Activated naive CD8-positive, alpha-beta T cell treated with anti-CD3 and anti-CD28 coated beads, Interleukin-2, amount 50 U/mL, for 16 hours (primary cell): Measurements from ENCODE around the gene SPOUT1.
"Not testable (repeated sequence)": the region's sequence is repeated elsewhere in the genome, so short reads cannot be mapped to it uniquely, and the experiment has no call there.

Source experiments
- DNase-seq: peaks from one replicate; pipeline ENCODE4 v3.0.0-alpha.2; 2020; ENCODE audit warnings: low read depth, low spot score

The SPOUT1 gene

DNA sequence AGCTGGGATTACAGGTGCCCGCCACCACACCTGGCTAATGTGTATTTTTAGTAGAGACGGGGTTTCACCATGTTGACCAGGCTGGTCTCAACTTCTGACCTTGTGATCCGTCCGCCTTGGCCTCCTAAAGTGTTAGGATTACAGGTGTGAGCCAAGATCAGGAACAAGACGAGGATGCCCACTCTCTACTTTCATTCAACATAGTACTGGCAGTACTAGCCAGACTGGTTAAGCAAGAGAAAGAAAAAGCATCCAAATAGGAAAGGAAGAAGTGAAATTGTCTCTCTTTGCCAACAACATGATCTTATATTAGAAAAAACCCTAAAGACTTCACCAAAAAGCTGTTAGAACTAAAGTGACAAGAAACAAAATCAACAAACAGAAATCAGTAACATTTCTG, 18.7 kb downstream of the SPOUT1 start:
- no peak for DNase-seq

DNA sequence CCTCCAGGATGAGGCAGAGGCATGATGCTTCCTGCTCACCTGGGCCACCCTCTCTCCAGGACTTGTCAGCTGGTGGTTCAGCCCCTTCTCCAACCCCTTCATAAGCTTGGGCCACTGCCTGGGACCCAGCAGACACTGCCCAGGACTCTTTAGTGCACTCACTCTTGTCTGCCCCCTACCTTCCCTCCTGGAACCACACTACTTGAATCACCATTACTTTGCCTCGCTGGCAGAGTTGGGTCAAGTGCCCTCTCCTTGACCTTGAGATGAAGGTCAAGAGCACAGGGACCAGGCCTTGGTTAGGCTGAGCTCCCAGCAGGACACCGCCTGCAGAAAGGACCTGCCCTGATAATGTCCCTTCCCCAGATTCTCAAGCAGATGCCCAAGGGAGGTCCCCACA, 19.8 kb downstream of the SPOUT1 start:
- no peak for DNase-seq

- no peak for DNase-seq
These were observed 20.5 kb downstream of the SPOUT1 start for GRCh38 chr9:128809036-128809599.

GRCh38 chr9:128808543-128808942, 21.1 kb downstream of the SPOUT1 start:
- no peak for DNase-seq

DNA sequence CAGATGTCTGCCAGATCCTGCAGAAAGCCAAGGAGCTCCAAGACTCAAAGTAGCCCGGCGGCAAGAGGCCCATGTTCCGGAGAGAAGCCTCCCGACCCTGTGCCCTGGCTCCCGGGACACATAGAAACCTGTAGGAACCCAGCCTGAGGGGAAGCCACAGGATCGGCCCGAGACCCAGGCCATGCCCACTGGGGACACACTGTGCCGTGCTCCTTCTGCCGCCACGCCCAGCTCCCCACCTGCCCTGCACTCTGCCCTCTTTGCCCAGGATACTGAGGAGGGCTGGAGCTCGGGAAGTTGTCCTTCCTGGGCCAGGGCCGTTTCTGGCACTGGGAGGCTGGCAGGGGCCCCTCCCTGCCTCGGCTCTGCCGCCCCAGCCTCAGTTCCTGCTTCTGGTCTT, 21.8 kb downstream of the SPOUT1 start:
- no peak for DNase-seq

DNA sequence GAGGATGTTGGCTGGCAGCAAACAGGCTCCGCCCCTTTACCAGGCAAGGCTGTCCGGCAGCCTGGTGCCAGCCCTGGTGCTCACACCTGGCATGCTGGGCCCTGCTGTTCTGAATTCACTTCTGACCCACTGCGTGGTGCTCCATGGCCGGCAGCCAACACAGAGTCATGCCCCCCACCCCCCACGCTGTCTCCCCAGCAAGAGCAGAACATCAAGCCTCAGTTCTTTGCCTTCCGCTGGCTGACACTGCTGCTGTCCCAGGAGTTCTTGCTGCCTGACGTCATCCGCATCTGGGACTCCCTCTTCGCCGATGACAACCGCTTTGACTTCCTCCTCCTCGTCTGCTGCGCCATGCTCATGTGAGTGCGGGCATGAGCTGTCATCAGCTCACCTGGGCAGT, 23.9 kb downstream of the SPOUT1 start:
- DNase-seq = no peak

DNA sequence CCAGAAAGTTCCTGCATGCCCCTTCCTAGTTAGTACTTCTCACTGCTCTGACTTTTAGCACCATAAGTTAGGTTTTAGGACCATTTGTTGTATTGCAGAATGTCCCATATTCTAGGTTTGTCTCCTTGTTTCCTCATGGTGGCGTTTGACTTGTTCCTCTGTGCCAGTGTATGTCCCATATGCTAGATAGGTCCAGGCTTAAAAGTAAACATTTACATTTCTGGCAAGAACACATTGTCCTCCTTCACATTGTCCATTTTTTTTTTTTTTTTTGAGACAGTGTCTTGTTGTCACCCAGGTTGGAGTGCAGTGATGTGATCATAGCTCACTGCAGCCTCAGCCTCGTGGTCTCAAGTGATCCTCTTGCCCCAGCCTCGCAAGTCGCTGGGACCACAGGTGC, 27.1 kb downstream of the SPOUT1 start:
- no peak for DNase-seq

- DNase-seq = no peak
These were observed 29.5 kb downstream of the SPOUT1 start for GRCh38 chr9:128800061-128800460.

- no peak for DNase-seq
These were observed 30.7 kb downstream of the SPOUT1 start for GRCh38 chr9:128798896-128799295.

GRCh38 chr9:128794961-128795360, 34.6 kb downstream of the SPOUT1 start:
- DNase-seq = not testable (repeated sequence)

DNA sequence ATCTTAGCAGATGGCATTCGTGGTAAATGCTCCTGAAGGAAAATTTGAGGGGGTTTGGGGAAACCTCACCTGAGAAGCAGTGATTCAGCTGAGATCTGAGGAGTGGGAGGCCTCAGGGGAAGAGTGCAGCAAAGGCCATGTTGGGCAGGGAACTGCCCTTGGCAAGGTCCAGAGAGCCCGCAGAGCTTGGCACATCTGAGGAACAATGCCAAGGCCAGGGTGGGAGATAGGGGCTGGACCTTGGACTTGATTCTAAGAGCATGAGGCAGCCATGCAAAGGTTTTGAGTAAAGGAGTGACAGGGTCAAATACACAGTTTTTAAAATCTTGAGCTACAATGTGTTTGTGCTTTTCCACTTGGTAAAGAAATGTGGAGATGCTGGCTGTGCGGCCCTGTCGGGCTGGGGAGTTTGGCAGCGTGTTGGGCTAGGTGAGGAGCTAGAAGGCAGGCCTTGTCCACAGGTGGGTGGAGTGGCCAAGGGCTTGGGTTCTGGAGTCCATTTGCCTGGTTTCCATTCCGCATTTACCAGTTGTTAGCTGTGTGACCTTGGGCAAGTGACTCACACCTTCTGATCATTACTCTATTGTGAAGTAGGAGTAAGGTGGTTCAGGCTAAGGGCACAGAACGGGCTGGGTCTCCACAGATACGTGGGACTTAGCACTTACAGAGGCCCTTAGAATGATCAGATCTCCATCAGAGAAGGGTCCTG, 36.5 kb downstream of the SPOUT1 start:
- no peak for DNase-seq

DNA sequence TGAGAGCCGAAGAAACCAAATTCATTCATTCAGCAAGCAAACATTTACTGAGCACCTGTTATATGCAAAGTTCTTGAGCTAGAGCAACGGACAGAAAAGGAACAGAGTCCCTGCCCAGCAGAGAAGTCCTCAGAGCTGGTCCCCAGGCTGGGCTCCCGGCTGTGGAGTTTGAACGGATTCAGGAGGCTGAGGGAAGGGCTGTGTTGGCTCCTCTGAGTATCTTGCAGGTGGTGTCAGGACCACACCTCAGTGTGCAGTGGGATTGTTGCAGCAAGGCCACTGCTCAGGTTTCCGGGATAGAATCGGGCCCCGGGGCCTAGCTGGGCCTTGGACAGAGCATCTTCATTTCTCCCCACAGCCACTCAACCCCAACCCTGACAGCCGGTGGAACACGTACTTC, 37.5 kb downstream of the SPOUT1 start:
- DNase-seq = no peak

GRCh38 chr9:128790536-128790935, 39.1 kb downstream of the SPOUT1 start:
- no peak for DNase-seq

DNA sequence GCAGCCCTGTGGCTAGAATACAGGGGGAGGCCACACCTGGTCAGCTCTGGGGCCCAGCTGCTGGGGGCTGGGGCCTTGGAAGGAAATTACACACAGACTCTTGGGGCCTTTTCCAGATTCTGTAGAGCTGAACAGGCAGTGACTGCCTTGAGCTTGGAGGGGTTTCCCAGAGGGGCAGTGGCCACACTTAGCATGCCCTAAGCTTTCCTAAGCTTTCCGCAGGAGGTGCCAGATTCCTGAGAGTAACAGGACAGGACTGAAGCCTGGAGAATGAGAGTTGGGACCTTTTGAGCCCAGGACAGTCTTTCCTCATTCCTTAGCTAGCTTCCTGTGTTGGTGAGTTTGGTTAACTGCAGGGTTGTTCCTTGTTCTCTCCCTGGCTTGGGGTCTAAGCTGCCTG, 41.1 kb downstream of the SPOUT1 start:
- DNase-seq = no peak

DNA sequence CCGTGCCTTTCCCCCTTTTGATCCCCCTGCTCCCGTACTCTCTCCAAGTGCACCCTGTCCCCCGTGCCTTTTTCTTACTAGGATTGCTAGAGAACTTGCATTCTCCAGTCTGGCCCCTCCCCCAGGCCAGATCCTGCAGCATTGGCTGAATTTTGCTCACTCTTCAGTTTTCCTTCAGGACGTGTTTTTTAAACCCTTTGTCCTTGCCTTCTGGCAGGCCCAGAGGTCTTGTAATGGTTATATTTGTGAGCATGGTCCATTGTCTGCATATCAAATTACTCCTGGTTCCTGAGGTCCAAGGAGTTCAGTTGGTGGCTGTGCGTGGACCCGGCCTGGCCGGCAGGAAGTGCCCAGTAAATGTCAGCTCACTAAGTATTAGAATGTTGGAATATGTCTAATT, 41.9 kb downstream of the SPOUT1 start:
- no peak for DNase-seq

DNA sequence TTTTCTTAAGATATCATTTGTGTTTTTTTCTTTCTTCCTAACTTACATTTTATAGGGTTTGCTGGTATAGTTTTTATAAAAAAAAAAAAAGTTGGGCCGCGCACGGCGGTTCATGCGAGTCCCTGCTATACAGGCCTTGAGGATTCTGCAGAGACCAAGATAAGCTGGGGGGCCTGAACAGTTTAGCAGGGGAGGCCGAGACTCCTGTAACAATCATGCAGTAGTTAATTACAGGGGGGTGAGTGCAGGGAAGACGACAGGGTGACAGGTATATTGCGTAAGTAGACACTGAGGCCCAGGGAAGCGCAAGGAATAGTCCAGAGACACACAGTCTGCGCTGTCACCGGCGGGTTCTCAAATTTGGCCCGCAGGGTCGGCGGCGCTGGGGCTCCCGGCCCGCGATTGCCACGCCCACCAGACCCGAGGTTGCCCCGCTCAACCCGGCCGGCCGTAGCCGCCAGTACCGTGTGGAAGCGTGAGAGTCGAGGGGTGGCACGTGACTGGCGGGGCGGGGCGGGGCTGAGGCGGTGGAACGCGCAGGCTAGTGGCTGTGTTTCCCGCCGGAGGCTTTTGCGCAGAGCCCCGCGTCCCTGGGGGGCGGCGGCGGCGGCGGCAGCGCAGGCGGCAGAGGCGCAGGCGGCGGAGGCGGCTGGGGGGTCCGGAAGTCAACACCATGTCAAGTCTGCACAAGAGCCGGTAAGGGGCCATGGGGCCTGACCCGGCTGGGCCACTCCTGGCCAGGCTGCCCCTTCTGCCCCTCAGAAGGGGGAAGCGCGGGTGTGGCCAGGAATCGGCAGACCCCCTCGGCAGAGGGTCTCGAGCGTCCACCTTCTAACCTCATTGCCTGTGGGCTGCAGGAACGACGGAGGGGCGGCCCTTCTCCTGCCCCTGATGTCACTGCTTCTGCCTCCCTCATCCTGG, 42.7 kb downstream of the SPOUT1 start, which contains the start of gene TBC1D13:
Gene TBC1D13, plus strand, starts transcription at position 573 of the 921 bp plus-strand sequence. Its CDS starts 101 bp downstream, at position 674.
- peak; percentile 77 for DNase-seq

DNA sequence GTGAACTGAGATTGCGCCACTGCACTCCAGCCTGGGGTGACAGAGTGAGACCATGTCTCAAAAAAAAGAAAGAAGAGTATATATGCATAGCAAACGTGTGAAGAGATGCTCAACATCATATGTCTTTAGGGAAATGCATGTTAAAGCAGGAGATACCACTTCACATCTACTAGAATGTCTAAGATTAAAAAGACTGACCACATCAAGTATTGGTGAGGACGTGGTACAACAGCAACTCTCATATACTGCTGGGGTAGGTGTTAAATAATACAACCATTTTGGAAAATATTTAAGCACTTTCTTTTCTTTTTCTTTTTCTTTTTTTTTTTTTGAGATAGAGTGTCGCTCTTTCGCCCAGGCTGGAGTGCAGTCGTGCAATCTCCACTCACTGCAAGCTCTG, 44.2 kb downstream of the SPOUT1 start:
- no peak for DNase-seq

- DNase-seq = no peak
These were observed 46.9 kb downstream of the SPOUT1 start for GRCh38 chr9:128782669-128783068.

GRCh38 chr9:128781187-128782070, 48.2 kb downstream of the SPOUT1 start:
- DNase-seq = no peak

DNA sequence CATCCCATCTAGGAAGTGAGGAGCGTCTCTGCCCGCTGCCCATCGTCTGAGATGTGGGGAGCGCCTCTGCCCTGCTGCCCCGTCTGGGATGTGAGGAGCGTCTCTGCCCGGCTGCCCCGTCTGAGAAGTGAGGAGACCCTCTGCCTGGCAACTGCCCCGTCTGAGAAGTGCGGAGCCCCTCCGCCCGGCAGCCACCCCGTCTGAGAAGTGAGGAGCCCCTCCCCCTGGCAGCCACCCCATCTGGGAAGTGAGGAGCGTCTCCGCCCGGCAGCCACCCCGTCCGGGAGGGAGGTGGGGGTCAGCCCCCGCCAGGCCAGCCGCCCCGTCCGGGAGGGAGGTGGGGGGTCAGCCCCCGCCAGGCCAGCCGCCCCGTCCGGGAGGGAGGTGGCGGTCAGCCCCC, 49.5 kb downstream of the SPOUT1 start:
- not testable (repeated sequence) for DNase-seq

DNA sequence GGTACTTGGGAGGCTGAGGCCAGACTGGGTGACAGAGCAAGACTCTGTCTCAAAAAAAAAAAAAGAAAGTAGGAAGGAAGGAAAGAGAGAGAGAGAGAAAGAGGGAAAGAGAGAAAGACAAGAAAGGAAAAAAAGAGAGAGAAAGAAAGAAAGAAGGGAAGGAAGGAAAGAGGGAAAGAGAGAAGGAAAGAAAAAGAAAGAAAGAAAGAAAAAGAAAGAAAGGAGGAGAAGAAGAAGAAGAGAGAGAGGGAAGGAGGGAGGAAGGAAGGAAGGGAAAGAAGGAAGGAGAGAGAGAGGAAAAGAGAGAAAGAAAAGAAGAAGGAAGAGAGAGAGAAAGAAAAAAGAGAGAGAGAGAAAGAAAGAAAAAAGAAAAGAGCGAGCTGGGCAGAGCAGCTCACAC, 54.8 kb downstream of the SPOUT1 start:
- no peak for DNase-seq
